GM23338 (cell line): Measurements from ENCODE around the gene GRK3. TPM values are rescaled to one million over a fixed set of nuclear protein-coding genes. Genes with fewer than 3 reads are reported as not detected.
"Not testable (repeated sequence)": the region's sequence is repeated elsewhere in the genome, so short reads cannot be mapped to it uniquely, and the experiment has no call there.

Experiments used
- ATAC-seq: fragments of 200-7000 bp; cut with Tn5 transposase; 3 replicates; pipeline ENCODE4 v1.9.1; 2020
- DNase-seq: peaks from one replicate; pipeline ENCODE4 v3.0.0-alpha.2; 2015; ENCODE audit warnings: low spot score
- H2AFZ ChIP-seq: fragments of 200-600 bp; sonication (generic); 2 replicates; pipeline ENCODE4 v1.8.0; 2016; ENCODE audit warnings: antibody characterized with exemption, mild to moderate bottlenecking, moderate library complexity
- H3F3A ChIP-seq: fragments of 200-600 bp; sonication (generic); replicated peaks from 2 replicates; pipeline ENCODE4 v1.8.0; 2017; ENCODE audit warnings: antibody characterized with exemption, mixed run types, low read depth
- H3K27ac ChIP-seq: fragments of 200-600 bp; sonication (generic); 2 replicates; pipeline ENCODE4 v1.6.1; 2016; ENCODE audit warnings: low read depth
- H3K27me3 ChIP-seq: fragments of 200-600 bp; sonication (generic); 2 replicates; pipeline ENCODE4 v1.8.0; 2016; ENCODE audit warnings: mild to moderate bottlenecking, mixed run types, moderate library complexity; ENCODE audit not compliant: insufficient read depth
- H3K36me3 ChIP-seq: fragments of 200-600 bp; sonication (generic); 2 replicates; pipeline ENCODE4 v1.8.0; 2016; ENCODE audit warnings: mild to moderate bottlenecking; ENCODE audit not compliant: insufficient read depth
- H3K4me1 ChIP-seq: fragments of 200-600 bp; sonication (generic); 2 replicates; pipeline ENCODE4 v1.8.0; 2016; ENCODE audit warnings: mild to moderate bottlenecking, moderate library complexity; ENCODE audit not compliant: insufficient read depth
- H3K4me2 ChIP-seq: fragments of 200-600 bp; sonication (generic); 2 replicates; pipeline ENCODE4 v1.7.1; 2017; ENCODE audit warnings: mixed run types
- H3K4me3 ChIP-seq: fragments of 200-600 bp; sonication (generic); 2 replicates; pipeline ENCODE4 v1.6.1; 2016; ENCODE audit warnings: mixed run types
- H3K79me2 ChIP-seq: fragments of 200-600 bp; sonication (generic); replicated peaks from 2 replicates; pipeline ENCODE4 v1.8.0; 2017; ENCODE audit warnings: mild to moderate bottlenecking; ENCODE audit not compliant: insufficient read depth
- H3K9me2 ChIP-seq: fragments of 200-600 bp; sonication (generic); 2 replicates; pipeline ENCODE4 v1.8.0; 2017; ENCODE audit not compliant: insufficient read depth
- H4K20me1 ChIP-seq: fragments of 200-600 bp; sonication (generic); replicated peaks from 2 replicates; pipeline ENCODE4 v1.8.0; 2017; ENCODE audit warnings: mild to moderate bottlenecking; ENCODE audit not compliant: insufficient read depth
- H3K27ac Mint-ChIP-seq: 2 replicates; pipeline ENCODE4 v1.8.0; 2020; ENCODE audit warnings: inconsistent platforms, mild to moderate bottlenecking, moderate library complexity, mixed read lengths
- H3K27me3 Mint-ChIP-seq: 3 replicates; pipeline ENCODE4 v1.8.0; 2022; ENCODE audit warnings: low read depth, mild to moderate bottlenecking, moderate library complexity, mixed read lengths, inconsistent platforms; ENCODE audit not compliant: insufficient read depth, poor library complexity
- H3K36me3 Mint-ChIP-seq: 3 replicates; pipeline ENCODE4 v1.8.0; 2021; ENCODE audit warnings: low read depth, mild to moderate bottlenecking, inconsistent platforms, moderate library complexity, mixed read lengths
- H3K4me1 Mint-ChIP-seq: 3 replicates; pipeline ENCODE4 v1.8.0; 2020; ENCODE audit warnings: mild to moderate bottlenecking, inconsistent platforms, mixed read lengths
- H3K4me3 Mint-ChIP-seq: 3 replicates; pipeline ENCODE4 v1.8.0; 2021; ENCODE audit warnings: moderate library complexity, mild to moderate bottlenecking, inconsistent platforms, mixed read lengths
- H3K9me3 Mint-ChIP-seq: 3 replicates; pipeline ENCODE4 v1.8.0; 2020; ENCODE audit warnings: moderate library complexity, mild to moderate bottlenecking, inconsistent platforms, mixed read lengths
- CREB1 ChIP-seq: fragments of 250-450 bp; sonication (Bioruptor Pico); IDR thresholded peaks from 2 replicates; pipeline ENCODE4 v1.5.0; 2020; ENCODE audit warnings: low read depth, mild to moderate bottlenecking, moderate library complexity
- EZH2 ChIP-seq: fragments of 200-600 bp; sonication (generic); IDR thresholded peaks from one replicate; pipeline ENCODE4 v1.8.0; 2017; ENCODE audit warnings: antibody characterized with exemption, mild to moderate bottlenecking, low read depth; ENCODE audit not compliant: unreplicated experiment
- POLR2AphosphoS5 ChIP-seq: IDR thresholded peaks from 2 replicates; pipeline ENCODE4 v1.6.1; 2016; ENCODE audit warnings: antibody characterized with exemption, low read depth
- STAT1 ChIP-seq: IDR thresholded peaks from one replicate; pipeline ENCODE4 v1.6.1; 2016; ENCODE audit warnings: antibody characterized with exemption; ENCODE audit not compliant: unreplicated experiment
- polyA plus RNA-seq: library from polyadenylated mRNA; unstranded; fragments of >200 nt; fragmentation: Nextera tagmentation; extraction: Ambion mirVana; gene quantifications from 2 replicates; pipeline ENCODE4 v1.2.1, GENCODE V29; 2016
- total RNA-seq: library from RNA; depleted of rRNA; stranded (reverse); fragments of >200 nt; shearing (Covaris generic); gene quantifications from 2 replicates; pipeline ENCODE4 v1.2.3, GENCODE V29; 2014
- TF ChIP-seq, protein P1 (sequence below): IDR thresholded peaks from 2 replicates; pipeline ENCODE4 v1.6.1; 2016; ENCODE audit warnings: antibody characterized with exemption
- TF ChIP-seq, protein P2 (sequence below), 2 experiments: fragments of 200-600 bp in 1 of 2; sonication (generic) in 1 of 2; conservative IDR thresholded peaks; 2 replicates each; pipeline versions ENCODE4 v1.5.1 to v1.6.1; 2016 to 2017; ENCODE audit warnings: antibody characterized with exemption in 2 of 2, low read depth in 2 of 2, mild to moderate bottlenecking in 2 of 2, moderate library complexity in 1 of 2

GRK3 gene
- total and polyA plus RNA-seq, 2 experiments from 2014 or later: 6.0 to 25.3 TPM

DNA sequence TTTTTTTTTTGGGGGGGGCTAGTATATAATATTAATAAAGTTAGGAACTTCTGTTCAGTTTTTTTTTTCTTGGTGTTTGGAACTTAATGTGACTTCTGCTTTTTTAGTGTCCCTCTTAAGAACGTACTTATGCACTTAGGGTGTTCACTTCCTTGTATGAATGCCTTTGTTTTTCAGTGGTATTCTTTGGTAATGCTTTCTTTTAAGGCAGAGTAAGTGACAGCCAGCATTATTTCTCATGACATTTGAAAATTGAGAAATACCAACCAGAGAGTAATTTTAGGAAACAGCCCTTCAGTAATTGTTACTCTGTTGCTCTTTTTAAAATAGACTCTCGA lies 2.4 kb downstream of the GRK3 start:
- Histone ChIP-seq H3K27me3 (peaks cover 17% of the 10 kb centered on the region), H3K4me3 (peak overlapping the region; percentile 78), H2AFZ (no peak overlapping the region), H3F3A (no peaks in the 10 kb centered on the region), H3K36me3 (no peaks in the 10 kb centered on the region), H3K4me1 (peaks cover 57% of the 10 kb centered on the region), H3K4me2 (peak overlapping the region; percentile 97), H3K9me2 (no peaks in the 10 kb centered on the region), H3K79me2 (peaks cover 64% of the 10 kb centered on the region), H3K27ac (no peak overlapping the region), H4K20me1 (peaks cover 30% of the 10 kb centered on the region)
- H3K4me1 Mint-ChIP-seq: peaks cover 57% of the 10 kb centered on the region
- no peak for TF ChIP-seq EZH2
- TF ChIP-seq, protein P1, sequence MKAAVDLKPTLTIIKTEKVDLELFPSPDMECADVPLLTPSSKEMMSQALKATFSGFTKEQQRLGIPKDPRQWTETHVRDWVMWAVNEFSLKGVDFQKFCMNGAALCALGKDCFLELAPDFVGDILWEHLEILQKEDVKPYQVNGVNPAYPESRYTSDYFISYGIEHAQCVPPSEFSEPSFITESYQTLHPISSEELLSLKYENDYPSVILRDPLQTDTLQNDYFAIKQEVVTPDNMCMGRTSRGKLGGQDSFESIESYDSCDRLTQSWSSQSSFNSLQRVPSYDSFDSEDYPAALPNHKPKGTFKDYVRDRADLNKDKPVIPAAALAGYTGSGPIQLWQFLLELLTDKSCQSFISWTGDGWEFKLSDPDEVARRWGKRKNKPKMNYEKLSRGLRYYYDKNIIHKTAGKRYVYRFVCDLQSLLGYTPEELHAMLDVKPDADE: no peak
- no peak for TF ChIP-seq STAT1
- TF ChIP-seq POLR2AphosphoS5: no peak
- no peak for TF ChIP-seq CREB1 (CRISPR knock-in tag)
- no peaks in the 10 kb centered on the region; the same call in 1 of the 3 replicates for H3K36me3 Mint-ChIP-seq
- H3K9me3 Mint-ChIP-seq: no peaks in the 10 kb centered on the region
- H3K4me3 Mint-ChIP-seq: peak overlapping the region; percentile 88
- H3K27ac Mint-ChIP-seq: no peak overlapping the region
- no peak for DNase-seq
- ATAC-seq: no peak
- peaks cover 16% of the 10 kb centered on the region for H3K27me3 Mint-ChIP-seq

DNA sequence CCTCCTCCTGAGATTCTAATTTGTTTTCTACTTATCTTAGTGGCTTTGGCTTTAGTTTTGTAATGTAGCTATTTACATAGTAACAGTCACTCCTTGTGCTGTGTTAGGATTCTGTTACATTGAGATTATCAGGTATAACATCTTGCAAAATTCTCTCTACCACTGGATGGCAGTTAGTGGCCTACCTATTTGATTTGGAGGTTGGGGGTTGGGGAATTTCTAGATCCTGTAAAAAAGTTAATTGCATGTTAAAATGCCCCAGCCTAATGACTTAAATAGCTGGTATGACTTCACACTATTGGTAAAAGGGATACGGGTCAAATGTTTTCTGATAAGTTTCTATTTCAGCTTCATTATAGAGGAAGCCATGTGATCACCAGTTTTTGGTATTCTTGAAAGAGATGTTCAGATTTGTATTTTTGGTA lies 2.8 kb downstream of the GRK3 start:
- H3K27me3 ChIP-seq: peaks cover 17% of the 10 kb centered on the region
- Mint-ChIP-seq H3K4me3 (peak overlapping the region; percentile 88), H3K36me3 (no peaks in the 10 kb centered on the region; the same call in 1 of the 3 replicates), H3K27ac (no peak overlapping the region), H3K27me3 (peaks cover 16% of the 10 kb centered on the region), H3K4me1 (peaks cover 57% of the 10 kb centered on the region), H3K9me3 (no peaks in the 10 kb centered on the region)
- H3K9me2 ChIP-seq: no peaks in the 10 kb centered on the region
- TF ChIP-seq, protein P2, sequence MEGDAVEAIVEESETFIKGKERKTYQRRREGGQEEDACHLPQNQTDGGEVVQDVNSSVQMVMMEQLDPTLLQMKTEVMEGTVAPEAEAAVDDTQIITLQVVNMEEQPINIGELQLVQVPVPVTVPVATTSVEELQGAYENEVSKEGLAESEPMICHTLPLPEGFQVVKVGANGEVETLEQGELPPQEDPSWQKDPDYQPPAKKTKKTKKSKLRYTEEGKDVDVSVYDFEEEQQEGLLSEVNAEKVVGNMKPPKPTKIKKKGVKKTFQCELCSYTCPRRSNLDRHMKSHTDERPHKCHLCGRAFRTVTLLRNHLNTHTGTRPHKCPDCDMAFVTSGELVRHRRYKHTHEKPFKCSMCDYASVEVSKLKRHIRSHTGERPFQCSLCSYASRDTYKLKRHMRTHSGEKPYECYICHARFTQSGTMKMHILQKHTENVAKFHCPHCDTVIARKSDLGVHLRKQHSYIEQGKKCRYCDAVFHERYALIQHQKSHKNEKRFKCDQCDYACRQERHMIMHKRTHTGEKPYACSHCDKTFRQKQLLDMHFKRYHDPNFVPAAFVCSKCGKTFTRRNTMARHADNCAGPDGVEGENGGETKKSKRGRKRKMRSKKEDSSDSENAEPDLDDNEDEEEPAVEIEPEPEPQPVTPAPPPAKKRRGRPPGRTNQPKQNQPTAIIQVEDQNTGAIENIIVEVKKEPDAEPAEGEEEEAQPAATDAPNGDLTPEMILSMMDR (conservative IDR thresholded peaks at IDR 0.05; ENCODE audit: low read depth in 2 of 2): peak; percentile 25 to 37; a peak in 3 of 4 replicates
- TF ChIP-seq STAT1: no peak
- no peak for ATAC-seq
- H3K36me3 ChIP-seq: no peaks in the 10 kb centered on the region
- no peak overlapping the region for H3K27ac ChIP-seq
- peak overlapping the region; percentile 78 for H3K4me3 ChIP-seq
- DNase-seq: no peak
- H2AFZ ChIP-seq: no peak overlapping the region
- no peaks in the 10 kb centered on the region for H3F3A ChIP-seq
- peak overlapping the region; percentile 97 for H3K4me2 ChIP-seq
- peaks cover 34% of the 10 kb centered on the region for H4K20me1 ChIP-seq
- H3K79me2 ChIP-seq: peaks cover 68% of the 10 kb centered on the region
- H3K4me1 ChIP-seq: peaks cover 57% of the 10 kb centered on the region

DNA sequence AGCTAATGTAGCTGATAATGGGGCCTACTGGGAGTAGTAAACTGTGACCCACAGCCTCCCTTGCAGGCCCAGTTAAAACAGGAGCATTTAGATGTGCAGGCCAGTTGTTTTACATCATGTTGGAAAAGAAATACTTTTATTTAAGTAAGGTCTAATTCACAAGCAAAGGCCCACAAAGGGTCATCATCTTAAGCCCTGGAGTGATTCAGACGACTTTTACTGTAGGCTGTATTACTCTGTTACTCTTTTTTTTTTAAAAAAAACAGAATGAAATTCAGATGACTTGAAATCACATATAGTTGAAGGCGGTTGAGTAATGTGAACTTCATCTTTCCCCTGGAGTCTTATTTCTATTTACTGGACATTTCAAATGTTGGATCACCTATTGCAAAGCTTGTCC lies 3.6 kb downstream of the GRK3 start:
- H2AFZ ChIP-seq, DNase-seq, H3K4me3 Mint-ChIP-seq, H3K4me3 ChIP-seq, H3F3A ChIP-seq, H3K27ac ChIP-seq, H3K36me3 Mint-ChIP-seq, H3K9me2 ChIP-seq, H3K27me3 ChIP-seq, H3K36me3 ChIP-seq, ATAC-seq, H3K9me3 Mint-ChIP-seq: not testable (repeated sequence)
- 0 out of 2 replicates have a peak overlapping the region, but pooled peaks have one; percentile 46 for H3K27ac Mint-ChIP-seq
- Histone ChIP-seq H3K79me2 (peaks cover 76% of the 10 kb centered on the region), H3K4me1 (peaks cover 57% of the 10 kb centered on the region), H4K20me1 (peaks cover 37% of the 10 kb centered on the region), H3K4me2 (0 out of 2 replicates have a peak overlapping the region, but pooled peaks have one; percentile 97)
- peaks cover 15% of the 10 kb centered on the region for H3K27me3 Mint-ChIP-seq
- H3K4me1 Mint-ChIP-seq: peaks cover 56% of the 10 kb centered on the region
